NCI-H446 treated with DMSO at 0.1 percent for 48 hours (cell line): ENCODE measurements around the gene DNLZ.

Experiments used
- DNase-seq: peaks from one replicate; lab custom pipeline; 2025; lab: John Stamatoyannopoulos, UW

DNLZ gene

DNA sequence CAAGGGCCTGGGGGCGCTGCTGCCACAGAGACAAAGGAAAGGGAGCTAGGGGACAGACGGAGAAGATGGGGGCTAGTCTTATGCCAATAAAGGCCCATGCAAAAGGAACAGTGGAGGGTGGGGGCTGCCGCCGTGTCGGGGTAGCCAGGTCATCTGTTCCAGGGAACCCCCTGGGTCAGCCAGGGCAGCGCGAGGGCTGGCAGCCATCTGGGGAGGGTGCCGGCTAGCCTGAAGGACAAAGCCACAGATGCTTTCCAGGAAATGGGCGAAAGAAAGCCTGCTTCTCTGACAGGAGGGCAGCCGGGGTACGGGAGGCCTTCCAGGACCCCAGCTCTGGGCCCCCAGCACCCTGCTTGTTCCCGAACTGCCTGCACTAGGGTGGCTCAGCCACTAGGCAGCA, 11.6 kb upstream of the DNLZ start:
- no peak for DNase-seq

DNA sequence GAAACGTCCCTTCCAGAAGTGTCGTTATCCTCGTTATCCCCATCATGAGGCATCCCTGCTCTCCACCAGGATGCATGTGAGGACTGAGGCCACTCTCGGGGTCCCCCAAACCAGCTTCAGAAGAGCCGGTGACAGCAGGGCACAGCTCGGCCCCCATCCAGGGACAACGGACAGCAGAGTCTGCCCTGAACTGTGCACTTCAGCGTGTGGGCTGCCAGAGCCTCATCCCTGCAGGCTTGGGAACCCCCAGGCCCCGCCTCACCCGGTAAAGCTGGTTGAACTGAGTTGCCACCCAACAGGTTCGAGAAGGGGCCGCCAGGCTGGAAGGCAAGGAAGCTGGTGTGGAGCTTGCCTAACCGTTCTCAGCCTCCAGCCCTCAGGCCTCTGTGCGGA, 10.6 kb upstream of the DNLZ start:
- no peak for DNase-seq

DNA sequence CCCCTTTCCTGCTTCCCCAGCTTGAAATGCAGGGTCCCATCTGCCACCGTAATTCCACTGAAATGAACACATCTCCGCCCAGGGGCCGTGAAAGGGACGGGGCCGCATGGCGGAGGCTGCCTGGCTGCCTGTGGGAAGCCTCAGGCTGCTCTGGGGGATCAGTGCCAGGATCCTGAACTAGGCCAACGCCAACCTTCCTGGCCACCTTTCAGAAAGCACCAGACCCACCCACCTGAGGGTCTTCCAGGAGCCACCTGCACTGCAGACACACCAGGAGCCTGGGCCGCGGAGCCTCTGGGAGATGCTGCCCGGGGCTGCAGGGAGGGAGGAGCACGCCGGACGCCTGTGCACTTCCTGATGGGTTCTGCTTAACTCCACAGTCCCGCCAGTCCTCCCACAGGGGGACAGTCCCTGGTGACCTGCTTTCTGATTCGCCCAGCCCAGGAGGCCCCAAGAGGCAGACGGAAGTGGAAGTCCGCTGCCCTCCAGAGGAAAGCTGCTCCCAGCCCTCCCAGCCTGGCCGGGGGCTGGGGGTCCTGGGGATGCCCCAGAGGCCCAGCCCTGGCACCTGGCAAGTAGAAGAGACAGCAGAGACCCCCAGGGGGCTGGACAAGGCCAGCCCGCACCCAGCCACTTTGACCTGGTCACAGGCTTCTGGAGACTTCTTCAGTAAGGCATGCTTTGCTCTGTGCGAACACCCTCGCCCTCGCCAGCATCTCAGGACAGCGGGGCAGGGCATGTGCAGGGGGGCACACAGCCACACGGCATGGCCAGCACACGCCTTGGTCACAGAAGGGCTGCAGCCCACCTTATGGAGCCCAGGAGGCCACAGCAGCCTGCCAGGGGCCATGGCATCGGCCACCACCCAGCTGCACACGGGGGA, 10.0 kb upstream of the DNLZ start, which contains the start of gene CARD9:
CARD9 (minus strand) TSS at position 370 of the 883 bp plus-strand sequence. CDS start 1,591 bp downstream, outside the sequence.
- DNase-seq: peak; percentile 7

DNA sequence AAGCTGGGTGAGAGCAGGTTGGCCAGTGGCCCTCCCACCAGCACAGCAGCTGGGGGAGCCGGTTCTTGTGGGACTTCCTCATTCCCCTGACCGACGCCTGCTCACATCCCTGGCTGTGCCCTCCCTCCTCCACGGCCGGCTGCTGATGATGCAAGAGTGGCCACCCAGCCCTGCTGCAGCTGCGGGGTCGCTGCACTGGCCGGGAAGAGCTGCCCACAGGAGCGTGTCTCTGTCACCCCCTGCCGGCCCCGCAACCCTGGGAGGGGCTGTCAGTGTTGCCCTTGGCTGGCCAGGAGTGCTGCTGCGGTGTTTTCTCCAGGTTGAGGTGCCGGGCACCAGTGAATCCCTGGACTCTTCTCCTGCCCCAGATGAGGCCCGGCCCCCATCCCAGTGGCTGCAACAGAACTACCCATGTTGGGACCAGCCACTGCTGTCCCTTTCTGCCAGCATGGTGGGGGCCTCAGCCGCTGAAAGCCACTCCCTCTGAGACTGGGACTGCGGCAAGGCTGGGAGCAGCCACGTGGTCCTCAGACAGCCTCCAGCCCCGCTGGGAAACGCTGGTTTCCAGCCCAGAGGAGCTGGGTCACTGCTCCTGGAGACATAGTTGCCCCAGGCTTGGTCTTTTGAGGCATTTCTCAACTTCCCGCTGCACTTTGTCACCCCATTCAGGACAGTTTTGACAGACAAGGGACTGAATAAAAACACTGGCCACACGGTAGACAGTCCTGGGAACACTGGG, 9.2 kb upstream of the DNLZ start:
- DNase-seq: no peak

DNA sequence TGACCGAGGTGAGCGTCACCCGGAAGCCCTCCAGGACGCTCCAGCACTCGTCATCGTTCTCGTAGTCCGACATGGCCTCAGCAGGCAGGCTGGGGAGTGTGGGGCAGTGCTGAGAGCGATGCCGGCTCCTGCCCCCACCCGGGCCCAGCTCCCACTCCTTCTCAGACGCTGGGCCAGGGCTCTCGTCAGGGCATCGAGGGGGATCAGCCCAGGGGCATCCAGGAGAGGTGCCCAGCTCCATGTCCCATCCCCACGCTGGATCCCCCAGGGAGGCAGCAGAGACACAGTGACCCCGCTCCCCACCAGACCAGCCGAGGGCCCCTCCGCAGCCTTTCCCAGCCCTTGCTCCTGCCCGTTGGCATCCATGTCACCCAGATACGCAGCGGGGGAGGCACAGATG, 8.5 kb upstream of the DNLZ start:
- no peak for DNase-seq

DNA sequence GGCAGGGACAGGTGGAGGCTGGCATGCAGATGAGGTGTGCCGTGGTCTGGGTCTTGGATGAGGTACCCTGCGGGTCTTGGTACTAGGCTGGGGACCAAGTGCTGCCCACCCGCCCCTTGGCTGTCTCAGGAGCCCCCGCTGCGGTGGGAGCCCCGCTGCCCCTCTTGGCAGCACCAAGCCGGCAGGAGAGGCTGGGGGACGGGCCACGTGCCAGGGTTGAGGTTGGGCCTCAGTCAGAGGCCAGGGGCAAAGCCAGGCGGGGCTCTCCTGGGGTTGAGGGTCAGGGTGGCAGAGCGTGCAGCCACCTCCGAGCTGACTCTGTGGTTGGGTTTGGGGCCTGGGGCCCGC, 8.0 kb upstream of the DNLZ start:
- no peak for DNase-seq

DNA sequence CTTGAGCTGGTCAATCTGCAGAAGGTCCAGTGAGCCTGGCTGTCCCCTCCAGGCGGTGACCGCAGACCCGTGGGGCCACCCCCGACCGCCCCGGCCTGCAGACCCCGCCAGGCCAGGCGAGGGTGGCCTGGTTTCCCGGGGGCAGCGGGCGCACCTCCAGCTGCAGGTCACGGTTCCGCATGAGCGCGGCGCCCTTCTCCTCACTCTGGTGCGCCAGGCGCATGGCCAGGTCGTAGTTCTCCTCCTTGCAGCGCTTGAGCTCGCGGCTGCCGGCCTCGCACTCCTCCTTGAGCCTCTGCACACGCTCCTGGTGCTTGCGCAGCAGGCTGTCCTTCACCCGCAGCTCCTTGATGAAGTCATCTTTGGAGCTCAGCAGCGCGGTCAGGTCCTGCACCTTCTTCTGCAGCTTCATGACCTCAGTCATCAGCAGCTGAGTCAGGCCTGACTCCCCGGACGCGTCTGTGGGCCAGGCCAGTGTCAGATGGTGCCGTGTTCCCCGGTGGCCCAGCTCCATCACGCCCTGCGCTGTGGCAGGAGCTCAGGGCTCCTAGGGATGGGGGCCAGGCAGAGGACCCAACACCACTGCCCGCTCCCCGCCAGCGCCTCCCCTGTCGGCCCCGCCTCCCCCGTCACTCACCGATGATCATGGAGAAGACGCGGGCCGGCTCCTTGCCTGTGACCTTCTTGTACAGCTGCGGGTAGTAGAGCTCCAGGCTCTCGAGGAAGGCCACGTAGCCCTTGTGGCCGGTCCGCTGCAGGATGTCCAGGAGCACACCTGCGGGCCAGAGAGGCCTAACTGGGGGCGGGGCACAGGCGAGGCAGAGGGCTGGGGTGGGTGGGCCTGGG, 7.4 kb upstream of the DNLZ start:
- DNase-seq: no peak

DNA sequence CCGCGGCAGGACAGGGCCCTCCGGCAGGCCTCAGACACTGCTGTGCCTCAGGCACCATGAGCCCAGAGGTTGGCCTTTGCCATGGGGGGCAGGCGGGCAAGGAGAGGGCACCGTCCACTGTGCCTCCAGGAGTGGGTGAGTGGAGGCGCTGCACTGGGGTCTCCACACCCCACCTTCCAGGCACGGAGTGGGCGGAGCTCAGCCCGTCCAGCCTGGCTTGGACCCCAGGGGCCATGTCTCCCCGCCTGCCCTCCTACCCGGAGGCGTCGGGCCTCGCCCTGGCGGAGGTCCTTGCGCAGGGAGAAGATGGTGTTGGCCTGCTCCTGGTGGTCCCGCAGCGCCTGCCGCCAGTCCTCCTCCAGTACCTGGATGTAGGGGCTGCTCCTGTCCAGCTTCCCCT, 6.5 kb upstream of the DNLZ start:
- no peak for DNase-seq

DNA sequence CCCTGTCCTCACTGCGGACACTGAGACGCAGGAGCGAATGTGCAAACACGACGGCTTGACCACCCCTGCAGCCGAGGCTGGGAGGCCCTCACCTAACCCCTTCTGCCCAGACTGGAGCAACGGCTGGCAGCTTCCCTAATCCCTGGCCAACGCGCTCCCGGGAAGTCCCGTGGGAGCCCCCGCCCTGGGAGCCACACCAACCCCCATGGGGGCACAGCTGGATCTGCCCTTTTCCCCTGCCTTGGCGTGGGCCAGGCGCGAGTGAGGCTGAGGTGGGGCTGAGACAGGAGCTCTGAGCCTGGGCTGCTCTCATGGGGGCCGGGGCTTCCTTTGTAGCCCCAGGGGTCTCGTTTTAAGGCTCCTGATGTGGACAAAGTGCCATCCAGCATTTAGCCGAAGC, 4.6 kb upstream of the DNLZ start:
- no peak for DNase-seq

DNA sequence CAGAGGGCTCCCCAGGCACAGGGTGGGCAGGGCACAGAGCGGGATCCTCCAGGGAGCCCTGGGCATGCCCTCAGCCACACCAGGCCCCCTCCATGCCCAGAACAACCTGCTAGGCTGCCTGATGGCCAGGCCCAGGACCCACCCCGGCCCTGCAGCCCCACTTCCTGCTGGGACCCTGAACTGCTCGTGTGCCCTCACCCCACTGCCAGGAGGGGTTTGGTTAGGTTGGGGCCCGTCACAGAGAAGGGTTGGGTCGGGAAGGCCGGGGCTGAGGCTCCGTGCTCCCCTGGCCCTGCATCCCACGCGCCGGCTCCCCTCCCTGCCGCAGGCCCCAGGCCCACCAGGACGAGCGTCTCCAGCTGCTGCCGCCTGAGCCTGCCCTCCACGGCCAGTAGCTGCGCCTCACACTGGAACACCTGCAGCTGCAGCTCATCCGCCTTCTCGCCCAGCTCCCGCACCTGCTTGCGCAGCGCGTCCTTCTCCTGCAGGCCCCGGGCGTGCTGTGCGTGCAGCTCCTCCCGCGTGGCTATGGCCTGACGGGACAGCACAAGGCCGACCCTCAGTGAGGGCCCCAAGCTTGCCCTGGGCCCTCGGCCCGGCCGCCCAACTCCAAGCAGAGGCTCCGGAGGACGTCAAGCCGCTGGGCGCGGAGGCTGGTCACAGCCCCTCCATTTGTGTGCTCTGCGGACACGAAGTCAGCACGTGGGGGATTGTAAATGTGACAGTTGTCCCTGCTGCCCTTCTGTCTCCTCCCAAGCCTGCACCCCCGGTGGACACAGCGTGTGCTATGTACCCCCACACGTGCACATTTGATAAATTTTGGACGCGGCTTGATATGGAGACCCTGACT, 4.0 kb upstream of the DNLZ start:
- no peak for DNase-seq

DNA sequence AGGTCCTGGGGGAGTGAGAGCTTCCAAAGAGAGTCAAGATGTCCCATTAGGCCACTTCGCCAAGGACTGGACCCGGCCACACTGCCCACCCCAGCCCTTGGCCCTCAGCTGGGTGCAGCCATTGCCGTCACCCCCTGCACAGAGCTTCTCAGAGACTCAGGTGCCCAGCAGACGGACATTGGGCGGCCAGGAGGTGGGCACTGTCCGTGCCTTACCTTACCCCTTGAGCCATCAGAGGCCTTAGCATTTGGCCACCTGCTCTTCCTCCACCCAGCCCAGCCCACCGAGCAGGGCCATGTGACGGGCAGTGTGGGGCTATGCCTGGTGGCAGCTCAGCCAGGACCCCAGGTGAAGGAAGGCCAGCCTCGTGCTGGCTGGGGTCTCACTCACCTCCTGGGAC, 3.3 kb upstream of the DNLZ start:
- DNase-seq: no peak

DNA sequence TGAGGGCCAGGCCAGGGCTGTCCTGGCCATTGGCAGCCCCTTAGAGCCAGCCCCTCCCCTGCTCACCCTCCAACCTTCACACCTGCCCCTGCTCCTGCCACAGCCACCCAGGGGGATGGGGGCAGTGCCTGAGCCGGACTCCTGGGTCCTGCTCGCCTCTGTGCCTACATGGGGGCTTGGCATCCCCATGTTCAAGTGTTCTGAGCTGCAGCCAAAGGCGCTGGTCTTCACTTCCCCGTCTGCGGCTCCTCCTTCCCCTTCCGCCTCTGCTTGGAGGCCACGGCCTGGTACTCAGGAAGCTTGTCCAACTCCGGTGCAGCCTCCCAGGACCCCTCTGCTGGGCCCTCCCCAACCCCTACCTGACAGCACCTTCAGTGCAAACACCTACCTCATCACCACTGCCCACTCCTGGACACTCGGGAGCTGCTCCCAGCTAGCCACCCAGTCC, 2.3 kb upstream of the DNLZ start:
- no peak for DNase-seq

DNA sequence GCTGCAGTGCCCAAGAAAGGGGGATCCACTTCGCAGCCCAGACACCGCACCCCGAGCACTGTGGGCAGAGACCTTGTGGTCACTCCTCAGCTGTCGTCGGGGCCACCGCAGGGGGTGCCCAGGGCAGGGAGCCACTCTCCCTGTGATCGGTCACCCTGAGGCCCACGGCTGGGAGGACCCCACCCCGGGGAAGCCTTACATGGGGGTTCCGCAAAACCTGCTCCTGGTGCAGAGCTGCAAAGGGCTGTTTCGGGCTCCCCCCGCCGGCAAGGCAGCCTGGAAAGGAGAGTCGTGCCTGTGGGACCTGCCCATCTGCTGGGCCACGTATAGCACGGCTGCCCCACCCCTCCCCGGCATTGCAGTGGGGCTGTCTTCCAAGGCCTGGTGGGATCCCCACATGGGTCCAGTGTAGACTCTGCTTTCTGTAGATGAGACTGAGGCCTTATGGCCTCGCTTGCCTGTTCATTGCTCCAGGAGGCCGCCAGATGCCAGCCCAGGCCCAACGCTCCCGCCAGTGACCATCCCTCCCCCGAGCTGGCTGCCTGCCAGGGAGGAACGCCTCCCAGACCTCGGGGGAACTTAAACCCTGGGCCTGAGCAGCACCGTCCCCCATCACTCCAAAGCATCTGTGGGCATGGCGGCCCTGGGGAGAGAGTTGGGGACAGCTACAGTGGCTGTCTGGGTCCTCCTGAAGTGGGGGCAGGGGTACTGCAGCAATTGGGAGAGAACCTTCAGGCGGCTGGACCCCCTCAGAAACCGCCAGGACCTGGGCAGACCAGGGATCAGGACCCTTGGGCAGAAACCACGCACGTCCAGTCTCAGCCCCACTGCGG, 1.6 kb upstream of the DNLZ start:
- DNase-seq: no peak

DNA sequence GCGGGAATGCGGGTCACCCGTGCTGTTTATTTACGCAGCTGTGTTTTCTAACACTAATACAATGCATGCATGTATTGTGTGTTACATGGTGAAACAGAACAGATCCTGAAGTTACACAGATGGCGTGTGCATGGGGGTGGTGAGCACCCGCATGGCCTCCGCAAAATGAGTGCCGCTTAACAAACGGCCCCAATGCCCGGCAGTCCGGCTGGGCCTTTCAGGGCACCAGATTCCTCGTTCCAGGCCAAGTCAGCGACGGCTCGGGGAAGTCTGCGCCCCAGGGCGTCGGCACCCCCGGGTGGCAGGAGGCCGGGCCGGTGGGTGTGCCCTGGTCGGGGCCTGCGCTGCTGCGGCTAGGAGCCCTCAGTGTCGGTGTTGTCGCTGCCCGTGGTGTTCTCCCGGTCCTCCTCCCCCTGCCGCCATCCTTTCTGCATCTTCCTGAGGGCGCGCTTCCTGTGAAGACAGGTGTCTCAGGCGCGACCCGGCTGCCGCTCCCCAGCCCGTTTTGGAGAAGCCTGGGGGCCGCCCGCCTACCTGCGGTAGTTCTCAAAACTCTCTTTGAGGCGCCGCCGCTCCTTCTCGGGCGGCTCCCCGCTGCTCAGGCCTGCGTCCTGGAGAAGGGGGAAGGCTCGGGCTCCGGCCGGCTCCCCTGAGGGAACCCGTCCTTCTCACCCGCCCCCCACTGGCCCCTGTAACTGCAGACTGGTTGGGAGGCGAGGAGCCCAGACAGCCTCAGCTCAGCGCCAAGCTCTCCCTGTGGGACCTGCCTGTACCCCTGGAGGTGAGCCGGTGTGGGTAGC, 605 bp upstream of the DNLZ start:
- no peak for DNase-seq

DNA sequence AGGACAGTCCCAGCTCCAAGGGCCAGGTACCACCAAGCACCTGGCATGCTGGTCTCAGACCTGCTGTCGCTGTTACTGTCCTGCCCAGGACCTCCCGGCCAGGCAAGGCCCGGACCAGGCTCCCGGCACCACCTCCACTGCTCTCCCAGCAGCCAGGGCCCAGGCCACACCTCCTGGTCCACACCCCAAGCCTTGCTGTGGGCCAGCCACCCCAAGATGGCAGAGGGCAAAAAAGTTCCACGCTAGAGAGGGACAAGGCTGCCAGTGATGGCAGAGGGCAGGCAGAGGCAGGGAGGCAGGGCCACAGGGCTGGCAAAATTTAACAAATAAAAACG, 1.1 kb downstream of the DNLZ start:
- DNase-seq: no peak

DNA sequence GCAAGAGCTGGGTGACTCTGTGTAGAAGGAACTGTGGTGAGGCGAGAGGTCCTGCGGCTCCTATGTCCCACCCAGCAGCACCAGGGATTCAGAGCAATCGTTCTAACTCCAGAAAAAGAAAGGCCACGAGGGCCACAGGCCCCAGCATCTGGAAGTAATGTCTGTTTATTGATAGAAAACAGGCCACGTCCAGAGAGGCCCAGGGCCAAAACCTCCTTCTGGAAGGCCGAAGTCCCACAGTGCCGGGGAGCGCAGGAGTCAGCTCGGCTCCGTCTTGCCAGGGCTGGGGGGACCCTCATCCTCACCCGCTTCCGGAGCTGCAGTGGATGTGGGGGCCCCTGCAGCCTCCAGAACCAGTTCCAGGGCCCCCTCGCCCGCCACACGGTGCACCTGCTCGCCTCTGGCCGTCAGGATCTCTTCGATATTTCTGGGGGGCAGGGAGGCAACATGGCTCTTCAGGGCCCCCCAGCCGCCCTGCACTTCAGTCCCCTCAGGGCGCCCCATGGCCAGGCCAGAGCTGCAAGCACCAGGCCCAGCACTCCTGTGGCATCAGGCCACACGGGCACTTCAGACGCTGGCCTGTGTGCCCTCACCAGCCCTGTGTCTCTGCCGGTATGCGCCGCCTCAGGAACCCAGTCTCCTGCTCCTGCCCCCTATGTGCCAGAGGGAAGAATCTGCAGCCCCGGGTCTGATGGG, 1.6 kb downstream of the DNLZ start:
- no peak for DNase-seq

DNA sequence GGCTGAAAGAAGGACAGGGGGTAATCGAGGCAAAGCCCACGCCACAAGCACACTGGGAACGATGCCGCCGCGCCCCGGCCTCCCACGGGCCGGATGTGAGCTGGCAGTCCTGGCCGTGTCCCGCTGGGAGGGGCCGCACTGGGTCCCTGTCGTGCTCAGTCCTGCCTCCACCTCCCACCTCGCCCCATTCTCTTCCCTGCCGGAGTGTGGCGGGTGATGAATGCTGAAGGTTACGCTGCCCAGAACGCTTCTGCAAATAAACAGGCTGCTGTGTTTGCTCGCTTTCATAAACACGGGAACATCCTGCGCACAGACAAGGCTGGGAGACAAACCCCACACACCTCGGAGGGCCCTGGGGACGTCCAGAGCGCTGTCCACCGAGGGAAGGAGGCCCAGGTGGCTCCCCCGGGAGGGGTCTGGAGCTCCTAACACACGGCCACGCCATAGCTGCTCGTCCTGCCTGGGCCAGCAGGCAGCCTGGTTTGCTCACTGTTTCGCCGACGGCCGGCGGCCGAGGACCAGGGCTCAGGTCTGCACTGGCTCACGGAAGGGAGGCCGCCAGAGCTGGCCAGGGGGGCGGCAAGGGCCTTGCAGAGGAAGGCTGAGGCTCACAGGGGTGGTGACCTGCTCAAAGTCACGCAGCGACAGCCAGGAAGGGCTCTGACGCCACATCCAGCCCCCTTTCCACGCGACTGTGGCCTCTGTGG, 2.3 kb downstream of the DNLZ start:
- DNase-seq: no peak
